AG04449 (cell line): ENCODE data around the gene MRTFA.

Source experiments
- CTCF ChIA-PET: fragments of 350-600 bp; formaldehyde crosslinking; extraction: SDS; loops from one replicate; lab custom pipeline; 2021; ENCODE audit warnings: antibody characterized with exemption; lab: Yijun Ruan, JAX
- POLR2A ChIA-PET: fragments of 400-600, 350-600 bp; formaldehyde crosslinking; extraction: SDS; loops from one replicate; lab custom pipeline; 2020; ENCODE audit warnings: antibody characterized with exemption, inconsistent platforms; lab: Yijun Ruan, JAX
- DNase-seq: peaks from one replicate; pipeline ENCODE4 v3.0.0-alpha.2; 2010; ENCODE audit warnings: low read depth, low spot score
- H3K4me3 ChIP-seq: 2 replicates; pipeline ENCODE4 v1.5.1; 2011; ENCODE audit warnings: low read depth, mild to moderate bottlenecking, control low read depth, low read length
- TF ChIP-seq, protein P1 (sequence below): IDR thresholded peaks from one replicate; pipeline ENCODE4 v1.5.1; 2011; ENCODE audit warnings: mild to moderate bottlenecking, moderate library complexity, low read length, control low read depth, inconsistent platforms; ENCODE audit not compliant: insufficient read depth; ENCODE audit errors: missing control alignments

Gene MRTFA

DNA sequence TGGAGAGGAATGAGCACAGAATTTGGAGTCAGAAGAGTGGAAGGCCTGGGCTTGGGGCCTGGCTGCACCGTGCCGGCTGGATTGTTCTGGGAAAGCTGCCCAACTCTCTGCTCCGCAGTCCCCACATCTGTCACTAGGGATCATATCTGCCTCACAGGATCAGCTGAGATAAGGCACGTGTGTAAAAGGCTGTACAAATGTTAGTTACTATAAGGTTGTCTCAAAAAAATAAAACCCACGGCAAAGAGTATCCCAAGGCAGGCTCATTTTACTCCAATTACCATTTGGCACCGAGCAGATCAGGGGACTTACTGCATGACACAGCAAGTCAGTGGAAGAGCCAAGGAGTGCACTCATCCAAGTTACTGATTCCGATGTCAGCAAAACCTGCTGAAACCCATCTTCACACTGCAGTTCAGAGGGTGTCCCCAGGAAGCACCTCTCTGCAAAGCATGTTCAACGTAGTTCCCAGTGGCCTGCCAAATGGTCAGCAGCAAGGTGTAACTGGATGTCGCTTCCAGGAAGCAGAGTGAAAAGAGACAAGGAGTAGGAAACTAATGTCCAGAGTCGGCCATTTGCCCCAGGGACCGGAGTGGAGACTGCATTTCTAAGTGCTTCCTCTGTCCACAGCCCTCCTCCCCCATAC, 18.1 kb upstream of the MRTFA start:
- no peak for DNase-seq

DNA sequence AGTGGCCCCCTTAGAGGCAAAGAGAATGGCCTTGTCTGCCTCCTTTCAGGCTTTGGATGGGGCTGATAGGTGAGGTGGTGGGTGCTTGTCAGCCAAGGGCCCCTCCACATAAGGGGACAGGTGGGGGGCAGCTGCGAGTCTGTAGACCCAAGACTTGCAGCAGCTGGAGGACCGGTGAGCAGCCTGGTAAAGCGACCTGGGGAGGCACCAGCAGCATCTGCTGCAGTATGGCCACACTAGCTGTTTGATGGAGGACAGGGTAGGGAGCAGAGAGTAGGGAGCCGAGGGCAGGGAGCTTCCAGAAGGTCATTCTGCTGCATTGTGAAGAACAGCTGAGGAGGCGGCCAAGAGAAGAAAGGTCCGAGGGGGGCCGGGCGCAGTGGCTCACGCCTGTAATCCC, 16.8 kb upstream of the MRTFA start:
- TF ChIP-seq, protein P1, sequence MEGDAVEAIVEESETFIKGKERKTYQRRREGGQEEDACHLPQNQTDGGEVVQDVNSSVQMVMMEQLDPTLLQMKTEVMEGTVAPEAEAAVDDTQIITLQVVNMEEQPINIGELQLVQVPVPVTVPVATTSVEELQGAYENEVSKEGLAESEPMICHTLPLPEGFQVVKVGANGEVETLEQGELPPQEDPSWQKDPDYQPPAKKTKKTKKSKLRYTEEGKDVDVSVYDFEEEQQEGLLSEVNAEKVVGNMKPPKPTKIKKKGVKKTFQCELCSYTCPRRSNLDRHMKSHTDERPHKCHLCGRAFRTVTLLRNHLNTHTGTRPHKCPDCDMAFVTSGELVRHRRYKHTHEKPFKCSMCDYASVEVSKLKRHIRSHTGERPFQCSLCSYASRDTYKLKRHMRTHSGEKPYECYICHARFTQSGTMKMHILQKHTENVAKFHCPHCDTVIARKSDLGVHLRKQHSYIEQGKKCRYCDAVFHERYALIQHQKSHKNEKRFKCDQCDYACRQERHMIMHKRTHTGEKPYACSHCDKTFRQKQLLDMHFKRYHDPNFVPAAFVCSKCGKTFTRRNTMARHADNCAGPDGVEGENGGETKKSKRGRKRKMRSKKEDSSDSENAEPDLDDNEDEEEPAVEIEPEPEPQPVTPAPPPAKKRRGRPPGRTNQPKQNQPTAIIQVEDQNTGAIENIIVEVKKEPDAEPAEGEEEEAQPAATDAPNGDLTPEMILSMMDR = no peak
- no peak overlapping the region for H3K4me3 ChIP-seq
- DNase-seq = no peak
- POLR2A ChIA-PET = no interaction called here
- CTCF ChIA-PET = interaction anchor here (0.8 to 7.7 kb wide), 4 partner anchors 30 to 246 kb away, joined by 3 to 80 read pairs (median 10); no protein-coding TSS in a partner anchor

More for the DNA sequence above, 18.1 kb upstream of the MRTFA start:
- H3K4me3 ChIP-seq = no peak overlapping the region
- POLR2A ChIA-PET = no interaction called here
- TF ChIP-seq, protein P1 = peak; percentile 30
- CTCF ChIA-PET = interaction anchor here (0.6 to 7.7 kb wide), 7 partner anchors 9 to 244 kb away, joined by 3 to 80 read pairs (median 10); no protein-coding TSS in a partner anchor

DNA sequence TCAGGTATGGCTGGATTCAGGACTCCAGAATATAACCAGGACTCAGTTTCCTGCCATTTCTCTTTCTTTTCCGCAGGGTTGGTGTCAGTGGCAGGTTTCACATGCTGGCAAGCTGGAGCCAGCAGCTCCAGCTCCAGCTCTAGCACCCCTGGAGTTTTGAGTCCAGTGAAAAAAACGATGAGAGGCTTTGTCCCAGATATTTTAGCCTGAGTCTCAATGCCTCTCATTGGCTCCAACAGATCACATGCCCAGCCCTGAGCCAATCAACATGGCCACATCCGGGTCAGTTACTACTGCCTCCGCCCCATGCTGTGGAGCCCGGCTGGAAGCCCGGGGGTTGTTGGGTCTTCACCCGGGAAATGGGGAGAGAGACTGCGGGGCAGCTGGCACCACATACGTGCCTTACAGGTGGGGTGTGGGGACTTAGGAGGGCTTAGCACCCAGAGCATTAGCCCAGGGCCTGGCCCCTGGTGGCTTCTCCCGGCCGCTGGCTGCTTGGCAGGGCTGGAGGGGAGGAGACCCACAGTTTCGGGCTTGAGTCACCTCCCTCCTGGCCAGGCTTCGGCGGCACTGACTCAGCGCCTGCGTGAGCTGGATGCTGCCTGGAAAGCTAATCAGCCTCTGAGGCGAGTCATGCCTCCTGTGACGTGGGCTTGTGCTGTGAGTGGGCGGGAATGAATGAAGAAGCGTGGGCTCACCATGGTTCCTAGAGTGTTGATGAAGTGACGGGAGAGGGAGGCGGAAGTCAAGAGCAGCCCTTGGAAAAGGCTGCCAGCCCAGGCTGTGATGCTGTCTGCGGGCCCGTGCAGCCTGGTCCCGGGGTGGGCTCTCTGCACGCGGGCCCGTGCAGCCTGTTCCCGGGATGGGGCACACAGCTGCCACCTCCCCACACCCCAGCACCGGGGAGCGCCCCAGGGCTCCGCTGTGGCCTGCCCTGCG, 15.3 kb upstream of the MRTFA start:
- ChIA-PET CTCF (interaction anchor here (1.0 to 7.7 kb wide), 11 partner anchors 10 to 260 kb away, joined by 3 to 80 read pairs (median 8); no protein-coding TSS in a partner anchor), POLR2A (interaction anchor here (0.5 to 1.5 kb wide), 8 partner anchors 15 to 1265 kb away, joined by 3 to 9 read pairs (median 3); partner anchors contain the start of gene MRTFA)
- peak overlapping the region; percentile 80 for H3K4me3 ChIP-seq
- TF ChIP-seq, protein P1 = no peak
- DNase-seq = peak; percentile 97

GRCh38 chr22:40651057-40651456, 14.5 kb upstream of the MRTFA start:
- 0 out of 2 replicates have a peak overlapping the region, but pooled peaks have one; percentile 28 for H3K4me3 ChIP-seq
- ChIA-PET CTCF (interaction anchor here (1.0 to 7.7 kb wide), 13 partner anchors 9 to 259 kb away, joined by 3 to 80 read pairs (median 4); no protein-coding TSS in a partner anchor), POLR2A (interaction anchor here (0.8 to 1.5 kb wide), 4 partner anchors 14 to 222 kb away, joined by 3 to 9 read pairs (median 4); partner anchors contain the start of gene MRTFA)
- no peak for DNase-seq
- TF ChIP-seq, protein P1 = no peak

GRCh38 chr22:40648386-40648785, 11.9 kb upstream of the MRTFA start:
- POLR2A ChIA-PET = no interaction called here
- CTCF ChIA-PET = interaction anchor here (0.5 to 7.7 kb wide), 5 partner anchors 127 to 301 kb away, joined by 3 to 80 read pairs (median 5); no protein-coding TSS in a partner anchor
- no peak for DNase-seq

More at GRCh38 chr22:40648386-40648785, 11.9 kb upstream of the MRTFA start:
- no peak overlapping the region for H3K4me3 ChIP-seq
- TF ChIP-seq, protein P1 = no peak
